Gastroesophageal sphincter (tissue), 4 donors: ENCODE measurements around the gene MACROD2. TPM values are rescaled to one million over a fixed set of nuclear protein-coding genes. Genes with fewer than 3 reads are reported as not detected.

Experiments
- ATAC-seq: fragments of 150-250 bp; one replicate; pipeline ENCODE4 v1.9.1; 2016; ENCODE audit warnings: mild to moderate bottlenecking, moderate library complexity
- H3K27ac ChIP-seq, 4 donors: fragments of 200-600 bp; sonication (generic) in 3 of 4; 1 replicate in 3 of 4; 2 replicates in 1 of 4; pipeline ENCODE4 v1.5.1; 2016 to 2019
- H3K27me3 ChIP-seq: fragments of 200-600 bp; sonication (generic); one replicate; pipeline ENCODE4 v1.5.1; 2019
- H3K36me3 ChIP-seq, 2 donors: fragments of 200-600 bp; sonication (generic); one replicate each; pipeline ENCODE4 v1.5.1; 2019; ENCODE audit warnings: control low read depth in 1 of 2
- H3K4me1 ChIP-seq, 3 donors: fragments of 200-600 bp; sonication (generic); 1 replicate in 2 of 3; 2 replicates in 1 of 3; pipeline ENCODE4 v1.5.1; 2016 to 2019; ENCODE audit warnings: control low read depth in 2 of 3
- H3K4me3 ChIP-seq, 2 donors: fragments of 200-600 bp; sonication (generic); one replicate each; pipeline ENCODE4 v1.5.1; 2019; ENCODE audit warnings: mild to moderate bottlenecking in 1 of 2, moderate library complexity in 1 of 2
- H3K9me3 ChIP-seq, 3 donors: fragments of 200-600 bp; sonication (generic); one replicate each; pipeline ENCODE4 v1.5.1; 2017 to 2019; ENCODE audit warnings: control low read depth in 2 of 3
- EP300 ChIP-seq: sonication (generic); formaldehyde crosslinking; IDR thresholded peaks from one replicate; pipeline ENCODE4 v1.6.1; 2017; ENCODE audit warnings: antibody characterized with exemption, mild to moderate bottlenecking
- POLR2A ChIP-seq, 2 donors: fragments of 450-650 bp; IDR thresholded peaks; one replicate each; pipeline ENCODE4 v1.6.1; 2017; ENCODE audit warnings: antibody characterized with exemption in 2 of 2, mild to moderate bottlenecking in 2 of 2, moderate library complexity in 1 of 2
- POLR2AphosphoS5 ChIP-seq: sonication (generic); formaldehyde crosslinking; IDR thresholded peaks from one replicate; pipeline ENCODE4 v1.6.1; 2017; ENCODE audit warnings: antibody characterized with exemption
- WGBS, 2 donors: methylation state at CpG; one replicate each; pipeline ENCODE4 v1.1.5; 2018; ENCODE audit warnings: low coverage in 1 of 2; 5-methylcytosine and 5-hydroxymethylcytosine counted together
- total RNA-seq, 4 donors: library from RNA; depleted of rRNA; stranded (reverse); fragments of >200 nt; gene quantifications; one replicate each; pipeline ENCODE4 v1.1.0, GENCODE V29; 2016
- TF ChIP-seq, protein P1 (sequence below), 4 experiments: fragments of 200-600 bp in 2 of 4; fragments of 450-650 bp in 2 of 4; sonication (generic) in 1 of 4; IDR thresholded peaks; one replicate each; pipeline ENCODE4 v1.5.1; 2017 to 2019; ENCODE audit warnings: antibody characterized with exemption in 4 of 4, mild to moderate bottlenecking in 2 of 4, moderate library complexity in 2 of 4

MACROD2 gene
- total RNA-seq, 4 donors from 2014 or later: 4.0 to 12.1 (median 7.4) TPM

DNA sequence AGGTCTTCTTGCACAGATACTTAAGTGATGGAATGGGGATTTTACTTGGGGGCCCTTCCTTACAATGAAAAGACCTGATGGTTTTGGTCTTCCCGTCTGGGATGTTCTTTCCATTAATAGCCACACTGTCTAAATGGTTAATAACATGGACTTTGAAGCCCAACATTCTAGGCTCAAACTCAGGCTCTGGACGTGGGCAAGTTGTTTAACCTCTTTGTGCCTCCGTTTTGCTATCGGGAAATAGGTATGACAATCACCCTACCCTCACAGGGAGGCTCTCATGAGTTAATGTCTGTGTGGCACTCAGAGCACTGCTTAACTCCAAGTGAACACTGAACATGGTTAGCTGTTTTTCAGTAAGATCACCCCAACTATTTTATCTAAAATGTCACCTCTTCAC lies 702.8 kb downstream of the MACROD2 start:
- 40 to 75% methylated on average over 1 to 3 of the region's 4 CpGs for WGBS, 2 donors

DNA sequence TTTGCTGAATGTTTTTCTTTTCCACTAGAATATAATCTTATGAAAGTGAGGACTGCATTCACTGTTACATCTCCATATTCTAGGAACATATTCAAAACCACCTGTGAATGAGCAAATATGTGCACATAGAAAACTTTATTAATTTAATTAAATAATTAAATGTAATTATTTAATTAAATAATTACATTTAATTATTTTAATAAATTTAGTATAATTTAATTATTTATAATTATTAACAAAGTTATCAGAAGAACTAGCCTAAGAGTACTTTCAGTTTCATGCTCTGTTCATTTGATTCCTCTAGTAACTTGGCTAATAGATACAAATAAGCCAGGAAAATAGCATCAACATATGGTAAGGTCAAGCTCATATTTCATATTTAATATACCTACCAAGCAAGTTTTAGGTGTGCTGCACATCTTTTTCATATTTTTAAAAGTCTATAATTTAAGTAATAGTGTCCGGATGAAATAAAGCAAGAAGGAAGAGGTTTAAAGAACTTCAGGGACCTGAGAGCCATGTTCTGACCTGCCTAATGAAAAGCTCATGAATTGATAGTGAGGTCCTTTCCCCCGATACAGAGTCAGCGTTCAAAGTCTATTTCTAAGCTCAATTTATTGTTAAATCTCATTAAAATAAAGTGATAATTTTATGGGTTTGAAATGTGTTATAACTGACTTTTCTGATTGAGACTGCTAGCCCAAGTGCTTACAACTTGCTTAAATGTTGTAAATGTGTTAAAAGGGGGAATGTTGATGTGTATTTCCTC lies 703.5 kb downstream of the MACROD2 start:
- Histone ChIP-seq H3K27me3 (no peaks in the 10 kb centered on the region), H3K4me1 (no peaks in the 10 kb centered on the region), H3K27ac (no peak overlapping the region), H3K4me3 (no peak overlapping the region), H3K36me3 (no peaks in the 10 kb centered on the region), H3K9me3 (no peaks in the 10 kb centered on the region)
- no peak for TF ChIP-seq POLR2AphosphoS5
- no peak for TF ChIP-seq EP300
- TF ChIP-seq POLR2A (IDR thresholded peaks at IDR 0.05): no peak
- TF ChIP-seq, protein P1, sequence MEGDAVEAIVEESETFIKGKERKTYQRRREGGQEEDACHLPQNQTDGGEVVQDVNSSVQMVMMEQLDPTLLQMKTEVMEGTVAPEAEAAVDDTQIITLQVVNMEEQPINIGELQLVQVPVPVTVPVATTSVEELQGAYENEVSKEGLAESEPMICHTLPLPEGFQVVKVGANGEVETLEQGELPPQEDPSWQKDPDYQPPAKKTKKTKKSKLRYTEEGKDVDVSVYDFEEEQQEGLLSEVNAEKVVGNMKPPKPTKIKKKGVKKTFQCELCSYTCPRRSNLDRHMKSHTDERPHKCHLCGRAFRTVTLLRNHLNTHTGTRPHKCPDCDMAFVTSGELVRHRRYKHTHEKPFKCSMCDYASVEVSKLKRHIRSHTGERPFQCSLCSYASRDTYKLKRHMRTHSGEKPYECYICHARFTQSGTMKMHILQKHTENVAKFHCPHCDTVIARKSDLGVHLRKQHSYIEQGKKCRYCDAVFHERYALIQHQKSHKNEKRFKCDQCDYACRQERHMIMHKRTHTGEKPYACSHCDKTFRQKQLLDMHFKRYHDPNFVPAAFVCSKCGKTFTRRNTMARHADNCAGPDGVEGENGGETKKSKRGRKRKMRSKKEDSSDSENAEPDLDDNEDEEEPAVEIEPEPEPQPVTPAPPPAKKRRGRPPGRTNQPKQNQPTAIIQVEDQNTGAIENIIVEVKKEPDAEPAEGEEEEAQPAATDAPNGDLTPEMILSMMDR (IDR thresholded peaks at IDR 0.05): no peak
- WGBS, 2 donors: 85 to 89% methylated on average over 3 of the region's 3 CpGs
- no peak for ATAC-seq

More for the DNA sequence above, 702.8 kb downstream of the MACROD2 start:
- no peak for ATAC-seq
- Histone ChIP-seq H3K27me3 (no peaks in the 10 kb centered on the region), H3K27ac (no peak overlapping the region), H3K9me3 (no peaks in the 10 kb centered on the region), H3K36me3 (no peaks in the 10 kb centered on the region), H3K4me1 (no peaks in the 10 kb centered on the region), H3K4me3 (no peak overlapping the region)
- TF ChIP-seq, protein P1 (IDR thresholded peaks at IDR 0.05): no peak
- TF ChIP-seq POLR2AphosphoS5 (no peak), POLR2A (IDR thresholded peaks at IDR 0.05) (no peak), EP300 (no peak)

DNA sequence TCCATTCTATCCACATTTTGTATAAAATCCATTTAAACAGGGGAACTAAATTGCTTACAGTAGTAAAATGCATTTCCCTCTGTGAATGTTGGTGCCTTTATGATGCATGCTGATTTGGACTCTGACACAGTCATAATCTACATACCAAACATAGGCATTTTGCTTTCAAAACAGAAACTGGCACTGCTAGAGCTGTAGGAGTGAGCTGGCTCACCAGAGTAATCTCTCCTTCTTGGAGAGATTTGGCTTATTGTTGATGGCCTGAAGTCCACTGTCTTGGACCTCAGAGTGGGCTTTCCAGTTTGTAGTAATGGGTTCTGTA lies 705.3 kb downstream of the MACROD2 start:
- no peak for ATAC-seq
- TF ChIP-seq EP300: no peak
- no peak for TF ChIP-seq POLR2AphosphoS5
- TF ChIP-seq POLR2A (IDR thresholded peaks at IDR 0.05): no peak
- TF ChIP-seq, protein P1 (IDR thresholded peaks at IDR 0.05): no peak
- H3K4me1 ChIP-seq: no peaks in the 10 kb centered on the region
- no peaks in the 10 kb centered on the region for H3K36me3 ChIP-seq
- H3K27me3 ChIP-seq: no peaks in the 10 kb centered on the region
- H3K9me3 ChIP-seq: no peaks in the 10 kb centered on the region
- H3K4me3 ChIP-seq: no peak overlapping the region
- no peak overlapping the region for H3K27ac ChIP-seq

DNA sequence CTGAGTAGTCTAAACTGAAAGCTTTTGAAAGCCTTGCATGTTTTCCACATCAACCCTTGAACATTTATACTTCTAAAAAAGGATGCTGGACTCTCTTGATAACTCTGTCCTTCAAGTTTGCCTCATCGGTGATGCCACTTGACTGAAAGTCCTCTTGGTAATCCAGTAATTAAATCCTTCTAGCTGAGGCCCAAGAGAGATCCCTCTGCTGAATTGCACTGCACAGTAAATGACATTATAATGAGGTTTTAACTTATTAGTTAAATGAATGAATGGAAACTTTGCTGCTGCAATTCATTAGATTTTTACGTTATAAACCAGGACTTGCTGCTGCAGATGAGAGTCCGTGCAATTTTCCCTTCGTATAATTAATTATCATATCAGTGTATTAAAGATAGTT lies 706.0 kb downstream of the MACROD2 start:
- Histone ChIP-seq H3K27me3 (no peaks in the 10 kb centered on the region), H3K4me3 (no peak overlapping the region), H3K9me3 (no peaks in the 10 kb centered on the region), H3K36me3 (no peaks in the 10 kb centered on the region), H3K4me1 (no peaks in the 10 kb centered on the region), H3K27ac (no peak overlapping the region)
- TF ChIP-seq POLR2A (IDR thresholded peaks at IDR 0.05): no peak
- TF ChIP-seq, protein P1 (IDR thresholded peaks at IDR 0.05): no peak
- no peak for TF ChIP-seq EP300
- no peak for TF ChIP-seq POLR2AphosphoS5
- 72 to 95% methylated on average over 4 of the region's 4 CpGs for WGBS, 2 donors
- ATAC-seq: no peak

DNA sequence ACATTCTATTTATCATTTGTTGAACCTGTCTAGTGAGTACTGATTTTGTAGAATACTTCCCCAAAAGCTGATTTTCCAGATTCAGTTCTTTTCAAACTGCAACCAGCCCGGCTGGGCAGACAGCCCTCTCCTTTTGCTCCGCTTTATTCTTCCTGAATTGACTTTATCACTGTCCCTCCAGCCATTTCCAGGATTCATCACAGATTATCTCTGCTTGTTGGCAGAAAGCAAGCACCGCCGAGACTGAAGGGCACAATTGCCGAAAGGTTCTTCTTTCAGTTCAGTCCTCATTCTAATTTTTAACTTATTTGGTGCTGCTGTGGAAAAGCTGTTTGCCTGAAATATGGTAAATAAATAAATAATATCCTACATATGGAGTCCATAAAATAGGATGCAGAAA lies 711.2 kb downstream of the MACROD2 start:
- no peaks in the 10 kb centered on the region for H3K9me3 ChIP-seq
- no peak for TF ChIP-seq EP300
- no peak for TF ChIP-seq POLR2AphosphoS5
- TF ChIP-seq, protein P1 (IDR thresholded peaks at IDR 0.05): no peak
- no peak for TF ChIP-seq POLR2A (IDR thresholded peaks at IDR 0.05)
- H3K27me3 ChIP-seq: no peaks in the 10 kb centered on the region
- H3K36me3 ChIP-seq: no peaks in the 10 kb centered on the region
- no peaks in the 10 kb centered on the region for H3K4me1 ChIP-seq
- no peak for ATAC-seq
- no peak overlapping the region for H3K27ac ChIP-seq
- WGBS, 2 donors: 78 to 100% methylated on average over 5 of the region's 5 CpGs
- no peak overlapping the region for H3K4me3 ChIP-seq
